Stimulated activated CD8-positive, alpha-beta memory T cell treated with anti-CD3 and anti-CD28 coated beads, Interleukin-7, amount 100 ng/mL, for 1 hour (primary cell): ENCODE measurements around the gene LRP2BP.

Experiments used
- DNase-seq, 2 donors: peaks; one replicate each; pipeline ENCODE4 v3.0.0-alpha.2; 2020; ENCODE audit warnings: low read depth in 2 of 2

Gene LRP2BP

GRCh38 chr4:185395956-185396723, 416 bp upstream of the LRP2BP start:
- peak; percentile 92 to 95 for DNase-seq

- DNase-seq = no peak
These were observed 1.0 kb downstream of the LRP2BP start for GRCh38 chr4:185394568-185395237.

GRCh38 chr4:185392156-185392555, 3.6 kb downstream of the LRP2BP start:
- DNase-seq = no peak

- no peak for DNase-seq
These were observed 4.8 kb downstream of the LRP2BP start for GRCh38 chr4:185390941-185391340.

- DNase-seq = no peak
These were observed 7.8 kb downstream of the LRP2BP start for GRCh38 chr4:185387957-185388356.

- DNase-seq = no peak
These were observed 10.8 kb downstream of the LRP2BP start for GRCh38 chr4:185384930-185385331.

- DNase-seq = no peak
These were observed 11.7 kb downstream of the LRP2BP start for GRCh38 chr4:185384061-185384460.

- no peak for DNase-seq
These were observed 12.3 kb downstream of the LRP2BP start for GRCh38 chr4:185383451-185383850.

- DNase-seq = no peak
These were observed 13.0 kb downstream of the LRP2BP start for GRCh38 chr4:185382754-185383153.

GRCh38 chr4:185381288-185382196, 14.2 kb downstream of the LRP2BP start:
- no peak for DNase-seq

- no peak for DNase-seq
These were observed 15.4 kb downstream of the LRP2BP start for GRCh38 chr4:185380320-185380719.

GRCh38 chr4:185379326-185380295, 16.1 kb downstream of the LRP2BP start:
- DNase-seq = no peak

- no peak for DNase-seq
These were observed 17.5 kb downstream of the LRP2BP start for GRCh38 chr4:185378264-185378663.

GRCh38 chr4:185374573-185374972, 21.2 kb downstream of the LRP2BP start:
- no peak for DNase-seq

- no peak for DNase-seq
These were observed 21.7 kb downstream of the LRP2BP start for GRCh38 chr4:185374027-185374426.

- DNase-seq = no peak
These were observed 24.0 kb downstream of the LRP2BP start for GRCh38 chr4:185371702-185372101.

- no peak for DNase-seq
These were observed 25.3 kb downstream of the LRP2BP start for GRCh38 chr4:185370268-185370949.

GRCh38 chr4:185369731-185370130, 26.0 kb downstream of the LRP2BP start:
- DNase-seq = no peak

GRCh38 chr4:185364886-185365285, 30.8 kb downstream of the LRP2BP start:
- no peak for DNase-seq

GRCh38 chr4:185363251-185363650, 32.5 kb downstream of the LRP2BP start:
- no peak for DNase-seq
